CD14-positive monocyte (primary cell): ENCODE data around the gene GLI1. TPM values are rescaled to one million over a fixed set of nuclear protein-coding genes. Genes with fewer than 3 reads are reported as not detected.
A peak's percentile ranks its signal among the peaks of the same experiment; 100 is the strongest.

Source experiments
- DNase-seq, 3 donors: peaks; one replicate each; pipeline ENCODE4 v3.0.0-alpha.2; 2011 to 2022
- H2AFZ ChIP-seq: 2 replicates; pipeline ENCODE4 v1.6.0; 2012; ENCODE audit warnings: mild to moderate bottlenecking, low read depth, low read length, inconsistent platforms; ENCODE audit not compliant: insufficient read depth, poor library complexity, severe bottlenecking
- H3K27ac ChIP-seq, 2 donors: 1 replicate in 1 of 2; 2 replicates in 1 of 2; pipeline ENCODE4 v1.5.1; 2012 to 2013; ENCODE audit warnings: low read length in 2 of 2, control low read depth in 1 of 2, inconsistent platforms in 1 of 2, low read depth in 1 of 2, mild to moderate bottlenecking in 1 of 2
- H3K27me3 ChIP-seq, 2 donors: one replicate each; pipeline versions ENCODE4 v1.6.0 to v1.6.1; 2011 to 2013; ENCODE audit warnings: low read length in 2 of 2; ENCODE audit not compliant: control insufficient read depth in 2 of 2, insufficient read depth in 2 of 2
- H3K36me3 ChIP-seq, 2 donors: replicated peaks in 1 of 2; 1 replicate in 1 of 2; 2 replicates in 1 of 2; pipeline versions ENCODE4 v1.5.1 to v1.6.1; 2012 to 2013; ENCODE audit warnings: low read length in 2 of 2, control low read depth in 1 of 2, inconsistent platforms in 1 of 2, mild to moderate bottlenecking in 1 of 2; ENCODE audit not compliant: insufficient read depth in 2 of 2, control insufficient read depth in 1 of 2
- H3K4me1 ChIP-seq, 2 donors: 1 replicate in 1 of 2; 2 replicates in 1 of 2; pipeline versions ENCODE4 v1.5.1 to v1.6.1; 2012 to 2013; ENCODE audit warnings: low read length in 2 of 2, control low read depth in 1 of 2, inconsistent platforms in 1 of 2, mild to moderate bottlenecking in 1 of 2, moderate library complexity in 1 of 2; ENCODE audit not compliant: insufficient read depth in 2 of 2, control insufficient read depth in 1 of 2
- H3K4me2 ChIP-seq: replicated peaks from 2 replicates; pipeline ENCODE3; 2012; ENCODE audit warnings: low read length, moderate library complexity, mild to moderate bottlenecking; ENCODE audit not compliant: poor library complexity, severe bottlenecking; ENCODE audit errors: extremely low read depth
- H3K4me3 ChIP-seq, 3 experiments: fragments of 200-600 bp in 1 of 3; sonication (generic) in 1 of 3; replicated peaks in 1 of 3; 1 replicate in 2 of 3; 2 replicates in 1 of 3; pipeline ENCODE4 v1.5.1; 2011 to 2013; ENCODE audit warnings: low read length in 3 of 3, mild to moderate bottlenecking in 3 of 3, control low read depth in 2 of 3, low read depth in 2 of 3, inconsistent platforms in 1 of 3, moderate library complexity in 1 of 3
- H3K79me2 ChIP-seq: 2 replicates; pipeline ENCODE4 v1.6.0; 2012; ENCODE audit warnings: mild to moderate bottlenecking, control low read depth, inconsistent platforms, low read length, moderate library complexity; ENCODE audit not compliant: insufficient read depth
- H3K9ac ChIP-seq: 2 replicates; pipeline ENCODE4 v1.6.0; 2017; ENCODE audit warnings: low read length, mild to moderate bottlenecking; ENCODE audit not compliant: insufficient read depth, poor library complexity, severe bottlenecking
- H3K9me3 ChIP-seq, 2 donors: replicated peaks in 1 of 2; 1 replicate in 1 of 2; 2 replicates in 1 of 2; pipeline versions ENCODE4 v1.5.1 to v1.6.1; 2012 to 2013; ENCODE audit warnings: low read length in 2 of 2, control low read depth in 1 of 2; ENCODE audit not compliant: control insufficient read depth in 1 of 2, insufficient read depth in 1 of 2
- H4K20me1 ChIP-seq: 2 replicates; pipeline ENCODE4 v1.6.0; 2012; ENCODE audit warnings: mild to moderate bottlenecking, low read length, control low read depth, moderate library complexity; ENCODE audit not compliant: insufficient read depth
- H3K27ac Mint-ChIP-seq, 7 donors: one replicate each; pipeline ENCODE4 v1.8.0; 2020; ENCODE audit warnings: mild to moderate bottlenecking in 7 of 7, mixed read lengths in 7 of 7, moderate library complexity in 6 of 7, inconsistent platforms in 2 of 7
- H3K27me3 Mint-ChIP-seq, 3 donors: one replicate each; pipeline ENCODE4 v1.8.0; 2021 to 2022; ENCODE audit warnings: low read depth in 3 of 3, mild to moderate bottlenecking in 3 of 3, mixed read lengths in 3 of 3, moderate library complexity in 3 of 3, inconsistent platforms in 1 of 3
- H3K36me3 Mint-ChIP-seq, 2 donors: one replicate each; pipeline ENCODE4 v1.8.0; 2020; ENCODE audit warnings: mixed read lengths in 2 of 2, inconsistent platforms in 1 of 2, mild to moderate bottlenecking in 1 of 2
- H3K4me1 Mint-ChIP-seq: one replicate; pipeline ENCODE4 v1.8.0; 2020; ENCODE audit warnings: mild to moderate bottlenecking, mixed read lengths
- H3K4me3 Mint-ChIP-seq, 2 donors: one replicate each; pipeline ENCODE4 v1.8.0; 2020; ENCODE audit warnings: mild to moderate bottlenecking in 2 of 2, mixed read lengths in 2 of 2, moderate library complexity in 1 of 2
- H3K9me3 Mint-ChIP-seq, 7 donors: one replicate each; pipeline ENCODE4 v1.8.0; 2020 to 2022; ENCODE audit warnings: mixed read lengths in 7 of 7, mild to moderate bottlenecking in 6 of 7, moderate library complexity in 6 of 7, inconsistent platforms in 2 of 7
- CTCF ChIP-seq: fragments of 200-600 bp; IDR thresholded peaks from one replicate; pipeline ENCODE4 v1.8.0; 2022; ENCODE audit warnings: antibody characterized with exemption, mild to moderate bottlenecking
- WGBS: methylation state at CpG from one replicate; pipeline ENCODE4 v1.1.5; 2013; ENCODE audit warnings: missing lambda C conversion rate; ENCODE audit not compliant: insufficient coverage; 5-methylcytosine and 5-hydroxymethylcytosine counted together
- intact Hi-C, 2 donors: fragments of 100-400 bp; cut with micrococcal nuclease; formaldehyde crosslinking; loops; one replicate each; pipeline versions ENCODE4 v1.15.0 to v1.15.1; 2023
- polyA plus RNA-seq, 3 donors: library from polyadenylated mRNA; depleted of rRNA in 1 of 3; unstranded in 2 of 3; stranded (reverse) in 1 of 3; fragments of 300-500 nt in 2 of 3; fragments of >200 nt in 1 of 3; fragmentation: Illumina TruSeq in 2 of 3; gene quantifications; 1 replicate in 2 of 3; 2 replicates in 1 of 3; pipeline ENCODE4 v1.2.3, GENCODE V29; 2012 to 2021

The GLI1 gene
- polyA plus RNA-seq, 3 donors: 0.05 TPM; not detected in 2

DNA sequence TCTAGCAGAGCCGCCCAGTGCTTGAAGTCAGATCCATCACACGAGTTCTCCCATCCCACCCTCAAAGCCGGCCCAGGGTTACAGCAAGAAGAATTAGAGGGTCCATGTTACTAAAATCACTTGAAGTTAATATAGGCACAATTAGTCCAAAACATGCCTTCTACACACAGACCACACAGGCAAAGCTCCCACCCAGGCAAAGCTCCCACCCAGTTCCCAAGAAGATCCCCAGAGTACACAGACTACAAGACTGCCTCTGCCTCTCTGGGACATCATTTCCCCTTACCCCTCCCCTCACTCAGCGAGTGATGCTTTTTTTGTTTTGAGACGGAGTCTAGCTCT is 3.3 kb downstream of the GLI1 start:
- peaks cover 12 to 15% of the 10 kb centered on the region in 2 donors for H3K36me3 Mint-ChIP-seq
- peak overlapping the region; percentile 61 for H2AFZ ChIP-seq
- H3K9ac ChIP-seq: no peak overlapping the region
- peaks cover 15 to 26% of the 10 kb centered on the region in 2 donors for H3K27me3 ChIP-seq
- peaks cover 46 to 57% (median 46%) of the 10 kb centered on the region in 3 donors for H3K27me3 Mint-ChIP-seq
- H3K4me3 ChIP-seq: peak overlapping the region in 1 of 3 experiments; percentile 75
- H3K4me2 ChIP-seq: peak overlapping the region; percentile 89
- peaks cover 57% of the 10 kb centered on the region for H3K4me1 Mint-ChIP-seq
- intact Hi-C loops: loop anchor here in 1 of 2 donors (5.0 kb wide), 1 partner anchor 531 kb away; the partner anchor contains the start of gene SDR9C7
- no peak for DNase-seq
- peak; percentile 28 for TF ChIP-seq CTCF
- H3K36me3 ChIP-seq: peaks cover 0 to 8% of the 10 kb centered on the region in 2 donors
- H3K9me3 ChIP-seq: peaks cover 0 to 4% of the 10 kb centered on the region in 2 donors
- H3K27ac Mint-ChIP-seq: peak overlapping the region in 1 of 7 donors; percentile 79
- peaks cover 0 to 10% (median 1%) of the 10 kb centered on the region in 7 donors for H3K9me3 Mint-ChIP-seq
- peaks cover 42 to 58% of the 10 kb centered on the region in 2 donors for H3K4me1 ChIP-seq
- H3K4me3 Mint-ChIP-seq: peak overlapping the region; percentile 75 to 97
- peaks cover 21% of the 10 kb centered on the region for H4K20me1 ChIP-seq
- no peaks in the 10 kb centered on the region for H3K79me2 ChIP-seq
- 58% methylated on average over 2 of the region's 5 CpGs for WGBS
- no peak overlapping the region for H3K27ac ChIP-seq

- H3K27ac ChIP-seq: no peak overlapping the region
- H3K9me3 ChIP-seq: peaks cover 0 to 4% of the 10 kb centered on the region in 2 donors
- peaks cover 49% of the 10 kb centered on the region for H3K4me1 Mint-ChIP-seq
- peak overlapping the region; percentile 6 to 16 for H3K4me3 Mint-ChIP-seq
- 97% methylated on average over 10 of the region's 12 CpGs for WGBS
- H2AFZ ChIP-seq: no peak overlapping the region
- peaks cover 38% of the 10 kb centered on the region for H4K20me1 ChIP-seq
- no peak overlapping the region for H3K4me3 ChIP-seq
- H3K4me1 ChIP-seq: peaks cover 33 to 49% of the 10 kb centered on the region in 2 donors
- intact Hi-C loops: loop anchor here in 1 of 2 donors (5.0 kb wide), 1 partner anchor 532 kb away; the partner anchor contains the start of gene SDR9C7
- H3K9me3 Mint-ChIP-seq: peaks cover 0 to 10% (median 1%) of the 10 kb centered on the region in 7 donors
- no peaks in the 10 kb centered on the region for H3K79me2 ChIP-seq
- no peak overlapping the region for H3K9ac ChIP-seq
- H3K36me3 Mint-ChIP-seq: peaks cover 26 to 32% of the 10 kb centered on the region in 2 donors
- DNase-seq: no peak
- no peak overlapping the region for H3K4me2 ChIP-seq
- peaks cover 46 to 55% (median 46%) of the 10 kb centered on the region in 3 donors for H3K27me3 Mint-ChIP-seq
- peak overlapping the region in 2 of 7 donors; percentile 7 to 35 for H3K27ac Mint-ChIP-seq
- peaks cover 7 to 25% of the 10 kb centered on the region in 2 donors for H3K36me3 ChIP-seq
- no peak for TF ChIP-seq CTCF
- H3K27me3 ChIP-seq: peaks cover 15 to 26% of the 10 kb centered on the region in 2 donors
Measured at GRCh38 chr12:57464569-57464968, 5.0 kb downstream of the GLI1 start.
